GM12801 (cell line): Measurements from ENCODE around the gene DHDH.

Experiments
- CTCF ChIP-seq: IDR thresholded peaks from one replicate; pipeline ENCODE4 v1.5.1; 2011; ENCODE audit warnings: control low read depth; ENCODE audit not compliant: insufficient read length; ENCODE audit errors: extremely low read depth

The DHDH gene

GRCh38 chr19:48961051-48961649 is 27.7 kb downstream of the DHDH start:
- no peak for TF ChIP-seq CTCF

GRCh38 chr19:48961673-48962028 is 28.2 kb downstream of the DHDH start:
- TF ChIP-seq CTCF: no peak

GRCh38 chr19:48962029-48962848 is 28.7 kb downstream of the DHDH start:
- TF ChIP-seq CTCF: no peak

DNA sequence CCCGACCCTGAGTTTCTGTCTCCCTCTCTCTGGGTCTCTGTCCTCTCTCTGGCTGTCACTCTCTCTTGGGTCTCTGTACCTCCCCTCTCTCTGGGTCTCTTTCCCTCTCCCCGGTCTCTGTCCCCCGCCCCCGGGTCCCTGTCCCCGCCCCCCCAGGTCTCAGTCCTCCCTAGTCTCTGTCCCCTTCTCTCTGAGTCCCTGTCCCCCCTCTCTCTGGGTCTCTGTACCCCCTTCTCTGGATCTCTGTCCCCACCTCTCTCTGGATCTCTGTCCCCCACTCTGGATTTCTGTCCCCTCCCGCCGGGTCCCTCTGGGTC is 29.3 kb downstream of the DHDH start:
- TF ChIP-seq CTCF: no peak

DNA sequence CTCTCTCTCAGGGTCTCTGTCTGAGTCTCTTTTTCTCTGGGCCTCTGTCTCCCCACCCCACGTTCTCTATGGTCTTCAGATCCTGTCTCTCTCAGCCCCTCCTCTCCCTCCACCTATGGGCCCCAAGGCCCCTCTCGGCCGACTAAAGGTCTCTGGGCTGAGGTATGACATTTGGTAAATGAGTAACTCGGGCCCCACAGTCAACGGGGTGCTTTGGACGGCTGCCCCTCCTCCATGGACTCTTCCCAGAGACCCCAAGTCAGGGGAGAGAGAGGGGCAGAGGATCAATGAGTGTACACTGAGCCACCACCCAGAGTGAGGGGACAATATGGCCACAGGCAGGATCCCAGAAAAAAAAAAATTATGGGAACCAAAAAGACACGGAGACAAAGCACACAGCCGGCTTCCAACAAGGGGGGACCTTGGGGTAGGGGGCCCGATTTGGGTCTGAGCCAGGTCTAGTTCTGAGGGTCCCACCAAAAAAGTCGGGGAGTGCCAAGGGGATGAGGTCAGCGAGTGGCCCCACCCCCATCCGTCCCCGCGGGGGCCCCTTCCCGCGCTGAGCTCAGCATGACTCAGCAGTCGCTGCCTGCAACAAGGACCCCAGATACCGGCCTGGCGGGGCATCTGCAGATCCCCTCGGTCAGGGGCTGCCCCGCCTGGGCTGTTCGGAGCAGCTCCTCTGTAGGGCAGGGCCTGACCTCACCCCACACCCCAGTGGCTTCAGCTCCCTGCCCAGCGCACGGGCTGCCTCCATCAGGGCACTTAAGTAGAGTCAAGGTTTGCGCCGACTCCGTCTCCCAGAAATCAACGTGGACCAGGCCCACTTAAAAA is 30.1 kb downstream of the DHDH start:
- TF ChIP-seq CTCF: no peak

DNA sequence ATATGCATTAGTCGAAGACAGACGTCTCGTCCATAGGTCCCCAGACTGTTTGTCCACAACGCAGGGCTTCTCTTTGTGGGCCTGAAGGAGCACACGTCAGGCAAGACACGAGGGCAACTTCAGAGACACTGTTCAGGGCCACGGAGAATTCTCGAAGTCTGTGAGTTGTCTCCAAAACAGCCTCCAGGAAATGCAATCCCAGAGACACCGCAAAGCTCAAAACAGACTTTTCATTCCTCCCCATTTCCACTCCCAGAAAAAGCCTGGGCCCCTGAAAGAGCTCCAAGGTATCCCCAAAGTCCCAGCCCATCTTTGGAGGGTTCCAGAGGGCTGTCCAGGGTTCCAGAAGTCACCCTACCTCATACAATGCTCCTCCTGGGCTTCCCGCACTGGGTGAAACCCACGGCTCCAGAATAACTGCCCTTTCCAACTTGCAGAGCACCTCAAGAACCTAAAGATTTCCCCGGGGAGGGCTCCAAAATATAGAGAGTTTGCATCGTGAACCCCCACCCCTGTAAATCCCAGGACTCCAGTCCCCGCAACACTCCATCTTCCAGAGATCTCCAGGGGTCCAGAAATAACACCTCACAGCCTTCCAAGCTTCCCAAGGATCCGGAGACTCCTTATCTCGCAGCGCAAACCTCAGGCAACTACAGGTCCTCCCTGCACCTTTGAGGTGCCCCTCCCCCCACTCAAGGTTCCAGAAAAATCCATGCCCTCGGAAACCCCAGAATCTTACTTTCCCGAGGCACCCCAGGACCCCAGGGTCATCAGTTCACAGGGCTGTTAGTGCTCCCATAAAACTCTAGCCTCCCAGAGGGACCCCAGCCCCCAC is 30.9 kb downstream of the DHDH start:
- no peak for TF ChIP-seq CTCF
